ENCODE measurements around the gene ARHGEF4.
A peak's percentile ranks its signal among the peaks of the same experiment; 100 is the strongest.

The ARHGEF4 gene

GRCh38 chr2:130820279-130820861, 16.3 kb upstream of the ARHGEF4 start:
- DNase-seq: no peak

GRCh38 chr2:130821867-130822266, 14.8 kb upstream of the ARHGEF4 start:
- no peak for DNase-seq

GRCh38 chr2:130822766-130823165, 13.9 kb upstream of the ARHGEF4 start:
- DNase-seq: no peak

- no peak for DNase-seq
These were observed 13.4 kb upstream of the ARHGEF4 start for GRCh38 chr2:130823171-130823885.

- no peak for DNase-seq
These were observed 12.7 kb upstream of the ARHGEF4 start for GRCh38 chr2:130823886-130824491.

- peak; percentile 41 for DNase-seq
These were observed 12.1 kb upstream of the ARHGEF4 start for GRCh38 chr2:130824492-130825061.

- no peak for DNase-seq
These were observed 11.3 kb upstream of the ARHGEF4 start for GRCh38 chr2:130825231-130825965.

GRCh38 chr2:130825966-130826253, 10.8 kb upstream of the ARHGEF4 start:
- no peak for DNase-seq

GRCh38 chr2:130826419-130826818, 10.3 kb upstream of the ARHGEF4 start:
- no peak for DNase-seq

- DNase-seq: no peak
These were observed 9.8 kb upstream of the ARHGEF4 start for GRCh38 chr2:130826821-130827501.

- DNase-seq: no peak
These were observed 9.0 kb upstream of the ARHGEF4 start for GRCh38 chr2:130827502-130828251.

GRCh38 chr2:130828461-130828860, 8.3 kb upstream of the ARHGEF4 start:
- DNase-seq: no peak

- no peak for DNase-seq
These were observed 7.7 kb upstream of the ARHGEF4 start for GRCh38 chr2:130829015-130829414.

GRCh38 chr2:130830538-130830937, 6.2 kb upstream of the ARHGEF4 start:
- no peak for DNase-seq

GRCh38 chr2:130831356-130831755, 5.4 kb upstream of the ARHGEF4 start:
- DNase-seq: no peak

- no peak for DNase-seq
These were observed 4.3 kb upstream of the ARHGEF4 start for GRCh38 chr2:130832296-130832940.

- no peak for DNase-seq
These were observed 2.4 kb upstream of the ARHGEF4 start for GRCh38 chr2:130834091-130834930.

GRCh38 chr2:130834931-130835765, 1.6 kb upstream of the ARHGEF4 start:
- no peak for DNase-seq

- no peak for DNase-seq
These were observed 1.0 kb upstream of the ARHGEF4 start for GRCh38 chr2:130835766-130836015.

- DNase-seq: no peak
These were observed 579 bp downstream of the ARHGEF4 start for GRCh38 chr2:130837175-130837810.

Data from SW 1271 (cell line).